Peyer's patch (tissue), 4 donors: ENCODE data around the gene CBLN4. TPM values are rescaled to one million over a fixed set of nuclear protein-coding genes. Genes with fewer than 3 reads are reported as not detected.

Experiments
- DNase-seq, 3 donors: peaks; one replicate each; pipeline ENCODE4 v3.0.0-alpha.2; 2017 to 2019
- H3K27ac ChIP-seq, 4 donors: fragments of 200-600 bp; sonication (generic); one replicate each; pipeline ENCODE4 v1.5.1; 2016 to 2019
- H3K27me3 ChIP-seq, 2 donors: fragments of 200-600 bp; sonication (generic); one replicate each; pipeline ENCODE4 v1.5.1; 2019
- H3K36me3 ChIP-seq, 3 donors: fragments of 200-600 bp; sonication (generic); one replicate each; pipeline ENCODE4 v1.5.1; 2016 to 2019
- H3K4me1 ChIP-seq, 4 donors: fragments of 200-600 bp; sonication (generic); one replicate each; pipeline ENCODE4 v1.5.1; 2016 to 2019
- H3K4me3 ChIP-seq, 4 donors: fragments of 200-600 bp; sonication (generic); 1 replicate in 3 of 4; 2 replicates in 1 of 4; pipeline ENCODE4 v1.5.1; 2016 to 2019; ENCODE audit warnings: mild to moderate bottlenecking in 1 of 4
- H3K9me3 ChIP-seq, 4 donors: fragments of 200-600 bp; sonication (generic); one replicate each; pipeline ENCODE4 v1.5.1; 2016 to 2019; ENCODE audit warnings: mild to moderate bottlenecking in 1 of 4
- POLR2A ChIP-seq, 2 donors: fragments of 450-650 bp; IDR thresholded peaks; one replicate each; pipeline ENCODE4 v1.5.1; 2017; ENCODE audit warnings: antibody characterized with exemption in 2 of 2, mild to moderate bottlenecking in 2 of 2, moderate library complexity in 2 of 2
- total RNA-seq, 4 donors: library from RNA; depleted of rRNA; stranded (reverse); fragments of >200 nt; gene quantifications; one replicate each; pipeline ENCODE4 v1.1.0, GENCODE V29; 2016
- TF ChIP-seq, protein P1 (sequence below), 6 experiments: fragments of 450-650 bp in 4 of 6; fragments of 200-600 bp in 2 of 6; sonication (generic) in 1 of 6; IDR thresholded peaks; one replicate each; pipeline ENCODE4 v1.5.1; 2017 to 2019; ENCODE audit warnings: antibody characterized with exemption in 6 of 6, mild to moderate bottlenecking in 3 of 6, moderate library complexity in 1 of 6

Gene CBLN4
- total RNA-seq, 4 donors from 2014 or later: 0.35 TPM; not detected in 3

DNA sequence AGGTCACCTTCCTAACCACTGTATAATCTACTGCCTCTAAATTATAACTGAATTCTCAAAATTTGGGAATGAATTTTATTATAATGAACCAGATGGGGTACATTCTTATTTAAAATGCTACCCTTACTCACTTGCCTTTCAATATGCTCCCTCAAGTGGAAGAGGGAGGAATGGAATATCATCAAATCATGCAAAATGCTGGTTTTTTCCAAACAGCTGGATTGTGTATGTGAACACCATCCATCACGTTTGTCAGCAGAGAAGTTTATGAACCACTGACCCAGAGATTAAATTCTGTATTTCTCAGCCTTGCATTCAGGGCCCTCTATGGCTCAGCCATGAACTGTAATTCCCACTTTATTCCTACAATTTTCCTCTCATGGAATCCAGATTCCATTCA, 40.5 kb downstream of the CBLN4 start:
- Histone ChIP-seq H3K4me3 (no peak overlapping the region), H3K9me3 (no peaks in the 10 kb centered on the region), H3K36me3 (no peaks in the 10 kb centered on the region), H3K4me1 (no peaks in the 10 kb centered on the region), H3K27me3 (no peaks in the 10 kb centered on the region), H3K27ac (no peak overlapping the region)
- DNase-seq: no peak
- TF ChIP-seq, protein P1, sequence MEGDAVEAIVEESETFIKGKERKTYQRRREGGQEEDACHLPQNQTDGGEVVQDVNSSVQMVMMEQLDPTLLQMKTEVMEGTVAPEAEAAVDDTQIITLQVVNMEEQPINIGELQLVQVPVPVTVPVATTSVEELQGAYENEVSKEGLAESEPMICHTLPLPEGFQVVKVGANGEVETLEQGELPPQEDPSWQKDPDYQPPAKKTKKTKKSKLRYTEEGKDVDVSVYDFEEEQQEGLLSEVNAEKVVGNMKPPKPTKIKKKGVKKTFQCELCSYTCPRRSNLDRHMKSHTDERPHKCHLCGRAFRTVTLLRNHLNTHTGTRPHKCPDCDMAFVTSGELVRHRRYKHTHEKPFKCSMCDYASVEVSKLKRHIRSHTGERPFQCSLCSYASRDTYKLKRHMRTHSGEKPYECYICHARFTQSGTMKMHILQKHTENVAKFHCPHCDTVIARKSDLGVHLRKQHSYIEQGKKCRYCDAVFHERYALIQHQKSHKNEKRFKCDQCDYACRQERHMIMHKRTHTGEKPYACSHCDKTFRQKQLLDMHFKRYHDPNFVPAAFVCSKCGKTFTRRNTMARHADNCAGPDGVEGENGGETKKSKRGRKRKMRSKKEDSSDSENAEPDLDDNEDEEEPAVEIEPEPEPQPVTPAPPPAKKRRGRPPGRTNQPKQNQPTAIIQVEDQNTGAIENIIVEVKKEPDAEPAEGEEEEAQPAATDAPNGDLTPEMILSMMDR (IDR thresholded peaks at IDR 0.05): no peak

DNA sequence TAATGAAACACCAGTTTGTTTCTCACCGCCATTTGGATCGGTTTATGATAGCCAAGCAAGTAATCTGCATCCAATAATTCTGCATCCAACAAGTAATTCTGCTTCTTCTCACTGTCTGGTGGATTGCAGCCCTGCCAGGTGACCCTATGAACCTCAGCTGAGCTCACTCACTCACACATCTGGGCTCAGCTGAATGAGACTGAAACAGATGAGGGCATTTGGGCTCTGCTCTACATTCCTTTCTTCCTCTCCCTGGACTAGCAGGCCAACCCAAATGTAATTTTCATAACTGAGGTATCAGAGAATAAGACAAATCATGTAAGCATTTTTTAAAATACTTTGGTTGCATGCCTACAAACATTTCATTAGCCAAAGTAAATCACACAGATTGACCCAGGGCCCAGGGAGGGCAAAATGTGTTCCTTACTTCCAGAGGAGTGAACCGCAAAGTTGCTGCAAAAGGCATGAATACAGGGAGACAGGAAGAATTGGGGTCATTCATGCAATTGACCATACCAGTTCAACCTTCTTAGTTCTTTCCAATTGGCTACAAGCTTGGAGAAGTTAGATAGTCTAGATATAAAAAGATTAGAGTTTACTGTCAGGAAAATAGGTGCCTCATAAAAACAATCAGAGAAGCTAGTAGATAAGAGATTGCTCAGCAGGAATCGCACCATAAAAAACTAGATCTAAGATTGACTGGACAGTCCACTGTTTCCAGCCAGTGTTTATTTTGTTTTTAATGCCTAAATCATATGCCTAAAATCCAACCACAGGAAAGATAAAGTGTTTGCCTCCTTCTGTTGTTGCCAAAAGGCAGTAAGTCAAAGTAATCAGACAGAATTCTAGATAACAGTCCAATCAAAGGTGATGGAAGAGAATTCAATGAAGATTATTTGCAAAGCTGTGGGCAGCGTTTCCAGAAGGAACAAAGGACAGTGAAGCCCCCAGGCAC, 43.7 kb downstream of the CBLN4 start:
- Histone ChIP-seq H3K27ac (no peak overlapping the region), H3K4me3 (no peak overlapping the region), H3K4me1 (no peaks in the 10 kb centered on the region), H3K9me3 (no peaks in the 10 kb centered on the region), H3K27me3 (no peaks in the 10 kb centered on the region), H3K36me3 (no peaks in the 10 kb centered on the region)
- TF ChIP-seq POLR2A (IDR thresholded peaks at IDR 0.05): no peak
- TF ChIP-seq, protein P1 (IDR thresholded peaks at IDR 0.05): no peak
- DNase-seq: no peak

DNA sequence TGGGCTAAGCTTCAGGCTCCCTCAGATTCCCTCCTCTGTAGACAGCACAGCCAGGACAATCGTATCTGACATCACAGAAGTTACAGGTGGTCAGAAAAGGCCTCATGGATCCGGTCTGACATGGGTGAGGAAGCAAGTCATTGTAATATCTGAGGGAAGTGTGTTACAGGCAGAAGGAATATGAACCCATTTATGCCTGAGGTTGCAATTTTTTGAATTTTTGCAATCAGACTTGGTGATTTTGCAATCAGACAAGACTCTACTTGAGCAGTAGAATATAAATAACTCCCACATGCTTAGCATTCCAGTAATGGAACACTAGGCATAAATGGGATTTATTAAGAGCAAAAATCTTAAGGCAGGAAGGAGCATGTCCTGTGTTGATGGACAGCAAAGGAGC, 52.1 kb downstream of the CBLN4 start:
- H3K27ac ChIP-seq: no peak overlapping the region
- H3K4me1 ChIP-seq: no peaks in the 10 kb centered on the region
- H3K9me3 ChIP-seq: no peaks in the 10 kb centered on the region
- no peak for TF ChIP-seq POLR2A (IDR thresholded peaks at IDR 0.05)
- DNase-seq: no peak
- H3K4me3 ChIP-seq: no peak overlapping the region
- H3K36me3 ChIP-seq: no peaks in the 10 kb centered on the region
- H3K27me3 ChIP-seq: no peaks in the 10 kb centered on the region

DNA sequence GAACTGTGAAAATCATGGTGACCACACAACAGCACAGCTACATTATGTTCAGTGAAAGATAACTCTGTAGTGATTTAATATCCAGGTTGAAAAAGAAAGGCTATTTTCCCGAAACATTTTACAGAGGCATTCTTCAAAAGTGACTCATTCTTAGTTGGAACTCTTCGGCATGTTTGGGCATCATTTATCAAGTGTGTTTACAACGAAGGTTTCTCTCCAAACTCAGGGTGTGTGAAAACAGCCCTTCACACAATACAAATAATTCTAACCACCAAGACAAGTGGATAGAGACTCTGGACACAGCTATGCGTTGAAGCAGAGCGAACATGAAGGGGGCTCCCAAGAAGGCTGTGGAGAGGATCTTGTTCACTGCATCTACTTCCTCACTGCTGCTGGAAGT, 57.6 kb downstream of the CBLN4 start:
- no peak for DNase-seq
- no peaks in the 10 kb centered on the region for H3K9me3 ChIP-seq
- no peak overlapping the region for H3K27ac ChIP-seq
- H3K4me3 ChIP-seq: no peak overlapping the region
- H3K27me3 ChIP-seq: no peaks in the 10 kb centered on the region
- TF ChIP-seq POLR2A (IDR thresholded peaks at IDR 0.05): no peak
- TF ChIP-seq, protein P1 (IDR thresholded peaks at IDR 0.05): no peak
- no peaks in the 10 kb centered on the region for H3K4me1 ChIP-seq
- no peaks in the 10 kb centered on the region for H3K36me3 ChIP-seq

Other genes with a start within 250 kb of the CBLN4 start
- gene MC3R, start 243.2 kb upstream of the CBLN4 start, total RNA-seq: not detected